Neural progenitor cell (in vitro differentiated cells): ENCODE measurements around the gene MT1B.

ENCODE experiments used
- EZH2phosphoT487 ChIP-seq: fragments of 200-600 bp; sonication (generic); IDR thresholded peaks from 2 replicates; pipeline ENCODE4 v1.6.1; 2017; ENCODE audit warnings: antibody characterized with exemption
- TF ChIP-seq, protein P1 (sequence below): fragments of 200-600 bp; sonication (generic); IDR thresholded peaks from 2 replicates; pipeline ENCODE4 v1.5.1; 2017; ENCODE audit warnings: antibody characterized with exemption, mild to moderate bottlenecking

DNA sequence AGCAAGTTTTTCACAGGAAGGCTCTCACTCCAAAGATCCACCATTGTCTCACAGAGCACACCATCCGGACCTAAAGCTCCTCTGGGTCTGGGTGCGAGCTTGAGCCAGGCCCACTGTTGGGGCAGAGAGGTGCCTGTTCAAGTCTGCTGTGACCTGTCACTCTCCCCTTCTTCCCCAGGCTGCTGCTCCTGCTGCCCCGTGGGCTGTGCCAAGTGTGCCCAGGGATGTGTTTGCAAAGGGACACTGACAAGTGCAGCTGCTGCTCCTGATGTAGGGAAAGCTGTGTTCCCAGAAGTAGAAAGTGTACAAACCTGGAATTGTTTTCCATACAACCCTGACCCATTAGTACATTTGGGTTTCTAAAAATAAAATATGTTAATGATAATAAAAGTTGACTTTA is 25.8 kb downstream of the MT1B start:
- TF ChIP-seq, protein P1, sequence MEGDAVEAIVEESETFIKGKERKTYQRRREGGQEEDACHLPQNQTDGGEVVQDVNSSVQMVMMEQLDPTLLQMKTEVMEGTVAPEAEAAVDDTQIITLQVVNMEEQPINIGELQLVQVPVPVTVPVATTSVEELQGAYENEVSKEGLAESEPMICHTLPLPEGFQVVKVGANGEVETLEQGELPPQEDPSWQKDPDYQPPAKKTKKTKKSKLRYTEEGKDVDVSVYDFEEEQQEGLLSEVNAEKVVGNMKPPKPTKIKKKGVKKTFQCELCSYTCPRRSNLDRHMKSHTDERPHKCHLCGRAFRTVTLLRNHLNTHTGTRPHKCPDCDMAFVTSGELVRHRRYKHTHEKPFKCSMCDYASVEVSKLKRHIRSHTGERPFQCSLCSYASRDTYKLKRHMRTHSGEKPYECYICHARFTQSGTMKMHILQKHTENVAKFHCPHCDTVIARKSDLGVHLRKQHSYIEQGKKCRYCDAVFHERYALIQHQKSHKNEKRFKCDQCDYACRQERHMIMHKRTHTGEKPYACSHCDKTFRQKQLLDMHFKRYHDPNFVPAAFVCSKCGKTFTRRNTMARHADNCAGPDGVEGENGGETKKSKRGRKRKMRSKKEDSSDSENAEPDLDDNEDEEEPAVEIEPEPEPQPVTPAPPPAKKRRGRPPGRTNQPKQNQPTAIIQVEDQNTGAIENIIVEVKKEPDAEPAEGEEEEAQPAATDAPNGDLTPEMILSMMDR, result no peak
- no peak for TF ChIP-seq EZH2phosphoT487
